WTC11 (cell line): Measurements from ENCODE around the gene BAIAP2. TPM values are rescaled to one million over a fixed set of nuclear protein-coding genes. Genes with fewer than 3 reads are reported as not detected.

Source experiments
- ATAC-seq: fragments of 200-7000 bp; cut with Tn5 transposase; 2 replicates; pipeline ENCODE4 v1.10.0; 2021; ENCODE audit warnings: mild to moderate bottlenecking, moderate library complexity
- CTCF ChIA-PET: fragments of 300-600 bp; sonication (Branson Sonifier 250); formaldehyde crosslinking; loops from one replicate; lab custom pipeline; 2021; ENCODE audit warnings: antibody characterized with exemption; lab: Charles Lee
- POLR2A ChIA-PET: fragments of 350-600 bp; sonication (Branson Sonifier 250); formaldehyde crosslinking; loops from one replicate; lab custom pipeline; 2021; ENCODE audit warnings: antibody characterized with exemption; lab: Charles Lee
- DNase-seq: peaks from one replicate; pipeline ENCODE4 v3.0.0; 2021; ENCODE audit warnings: low spot score
- H3K27ac Mint-ChIP-seq: 2 replicates; pipeline ENCODE4 v1.8.0; 2021; ENCODE audit warnings: mixed read lengths
- H3K27me3 Mint-ChIP-seq: 2 replicates; pipeline ENCODE4 v1.8.0; 2021; ENCODE audit warnings: low read depth, mild to moderate bottlenecking, moderate library complexity, mixed read lengths
- H3K36me3 Mint-ChIP-seq: 2 replicates; pipeline ENCODE4 v1.8.0; 2021; ENCODE audit warnings: mixed read lengths
- H3K4me1 Mint-ChIP-seq: 2 replicates; pipeline ENCODE4 v1.8.0; 2022; ENCODE audit warnings: mixed read lengths
- H3K4me3 Mint-ChIP-seq: 2 replicates; pipeline ENCODE4 v1.8.0; 2021; ENCODE audit warnings: mild to moderate bottlenecking, moderate library complexity, mixed read lengths
- H3K9me3 Mint-ChIP-seq: 2 replicates; pipeline ENCODE4 v1.8.0; 2021; ENCODE audit warnings: mixed read lengths
- CREB1 ChIP-seq: sonication (generic); formaldehyde crosslinking; IDR thresholded peaks from 2 replicates; pipeline ENCODE4 v1.8.0; 2023; ENCODE audit warnings: mild to moderate bottlenecking, missing genetic modification reagents
- EMX1 ChIP-seq: fragments of 250-450 bp; sonication (Bioruptor Pico); IDR thresholded peaks from 2 replicates; pipeline ENCODE4 v1.8.0; 2021; ENCODE audit warnings: mild to moderate bottlenecking
- ESRRA ChIP-seq: sonication (generic); formaldehyde crosslinking; IDR thresholded peaks from 2 replicates; pipeline ENCODE4 v1.8.1; 2022; ENCODE audit warnings: mild to moderate bottlenecking, missing genetic modification reagents, borderline replicate concordance
- FOXK1 ChIP-seq: sonication (generic); formaldehyde crosslinking; IDR thresholded peaks from 2 replicates; pipeline ENCODE4 v1.8.0; 2022; ENCODE audit warnings: mild to moderate bottlenecking, moderate library complexity, missing genetic modification reagents
- GABPB1 ChIP-seq: sonication (generic); formaldehyde crosslinking; IDR thresholded peaks from 2 replicates; pipeline ENCODE4 v1.8.1; 2023; ENCODE audit warnings: mild to moderate bottlenecking, missing genetic modification reagents
- GRHL2 ChIP-seq: fragments of 250-450 bp; sonication (Bioruptor Pico); IDR thresholded peaks from 2 replicates; pipeline ENCODE4 v1.8.0; 2022; ENCODE audit warnings: mild to moderate bottlenecking, moderate library complexity; ENCODE audit not compliant: insufficient replicate concordance, severe bottlenecking
- JAZF1 ChIP-seq: fragments of 250-450 bp; sonication (Bioruptor Pico); IDR thresholded peaks from 2 replicates; pipeline ENCODE4 v1.9.0; 2021; ENCODE audit warnings: moderate library complexity, mild to moderate bottlenecking, inconsistent platforms
- RELA ChIP-seq: sonication (generic); formaldehyde crosslinking; IDR thresholded peaks from 2 replicates; pipeline ENCODE4 v1.8.1; 2022; ENCODE audit warnings: missing genetic modification reagents, mild to moderate bottlenecking, borderline replicate concordance
- SMAD4 ChIP-seq: sonication (generic); formaldehyde crosslinking; IDR thresholded peaks from 2 replicates; pipeline ENCODE4 v1.8.0; 2022; ENCODE audit warnings: mild to moderate bottlenecking, missing genetic modification reagents
- ZNF396 ChIP-seq: fragments of 250-450 bp; sonication (Bioruptor Pico); IDR thresholded peaks from 2 replicates; pipeline ENCODE4 v1.8.0; 2021; ENCODE audit warnings: mild to moderate bottlenecking, moderate library complexity, borderline replicate concordance
- ZNF416 ChIP-seq: fragments of 250-450 bp; sonication (Bioruptor Pico); IDR thresholded peaks from 2 replicates; pipeline ENCODE4 v1.9.0; 2021; ENCODE audit warnings: mild to moderate bottlenecking, inconsistent platforms
- ZNF423 ChIP-seq: fragments of 250-450 bp; sonication (Bioruptor Pico); IDR thresholded peaks from 2 replicates; pipeline ENCODE4 v2.1.2; 2022; ENCODE audit warnings: mild to moderate bottlenecking, moderate library complexity
- total RNA-seq: library from RNA; stranded (reverse); gene quantifications from 3 replicates; pipeline ENCODE4 v1.2.3, GENCODE V29; 2021
- TF ChIP-seq, protein P1 (sequence below): sonication (generic); formaldehyde crosslinking; IDR thresholded peaks from 2 replicates; pipeline ENCODE4 v1.8.1; 2022; ENCODE audit warnings: mild to moderate bottlenecking, missing genetic modification reagents, moderate library complexity, borderline replicate concordance
- TF ChIP-seq, protein P2 (sequence below): sonication (generic); formaldehyde crosslinking; IDR thresholded peaks from 2 replicates; pipeline ENCODE4 v1.8.1; 2022; ENCODE audit warnings: missing genetic modification reagents, borderline replicate concordance
- TF ChIP-seq, protein P3 (sequence below): sonication (generic); formaldehyde crosslinking; IDR thresholded peaks from 2 replicates; pipeline ENCODE4 v1.8.1; 2022; ENCODE audit warnings: mild to moderate bottlenecking, moderate library complexity, missing genetic modification reagents
- TF ChIP-seq, protein P4 (sequence below): fragments of 250-450 bp; sonication (Bioruptor Pico); IDR thresholded peaks from 2 replicates; pipeline ENCODE4 v1.9.0; 2021; ENCODE audit warnings: mild to moderate bottlenecking
- TF ChIP-seq, protein P5 (sequence below): sonication (generic); formaldehyde crosslinking; IDR thresholded peaks from 2 replicates; pipeline ENCODE4 v1.8.1; 2023; ENCODE audit warnings: mild to moderate bottlenecking, missing genetic modification reagents

BAIAP2 gene
- total RNA-seq, 1 experiment from 2014 or later, result 20.7 TPM

DNA sequence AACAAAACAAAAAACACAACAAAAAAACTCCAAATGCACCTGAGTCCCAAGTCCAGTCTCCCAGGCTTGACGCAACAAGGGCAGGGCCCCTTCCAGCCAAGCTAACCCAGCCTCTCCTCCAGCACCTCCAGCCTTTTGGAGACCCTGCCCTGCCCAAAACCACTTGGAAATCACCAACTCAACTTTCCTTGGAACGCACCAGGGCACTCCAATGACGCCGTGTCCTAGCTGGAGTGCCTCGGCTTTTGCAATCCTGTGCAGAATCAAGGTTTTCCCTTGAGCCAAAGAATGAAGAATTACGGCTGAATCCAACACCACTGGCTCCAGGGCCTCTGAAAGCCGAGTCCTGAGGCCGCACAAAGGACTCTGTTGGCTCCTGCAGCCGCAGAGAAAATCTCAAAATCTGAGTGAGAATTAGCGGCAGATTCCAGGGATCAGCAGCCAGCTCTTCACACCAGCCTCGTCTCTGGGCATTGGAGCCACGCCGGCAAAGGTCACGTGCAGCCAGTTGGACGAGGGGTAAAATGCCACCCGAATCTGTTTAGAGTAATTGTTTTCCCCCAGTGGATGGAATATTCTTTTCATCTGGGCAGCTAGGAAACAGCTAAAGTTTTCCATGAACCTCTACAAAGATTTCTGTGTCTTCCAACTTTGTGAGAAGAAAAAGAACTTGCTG, 9.7 kb upstream of the BAIAP2 start:
- no peaks in the 10 kb centered on the region for H3K36me3 Mint-ChIP-seq
- peaks cover 3% of the 10 kb centered on the region; the same call in 1 of the 2 replicates for H3K27me3 Mint-ChIP-seq
- DNase-seq (no peak), ATAC-seq (no peak)
- ChIA-PET CTCF (interaction anchor here (0.6 to 3.8 kb wide), 6 partner anchors 11 to 198 kb away, joined by 3 to 30 read pairs (median 4); partner anchors contain the start of gene CEP131), POLR2A (no interaction called here)
- H3K9me3 Mint-ChIP-seq, result peaks cover 6% of the 10 kb centered on the region
- H3K4me1 Mint-ChIP-seq, result peaks cover 5% of the 10 kb centered on the region
- no peak overlapping the region for H3K4me3 Mint-ChIP-seq
- TF ChIP-seq, protein P1, sequence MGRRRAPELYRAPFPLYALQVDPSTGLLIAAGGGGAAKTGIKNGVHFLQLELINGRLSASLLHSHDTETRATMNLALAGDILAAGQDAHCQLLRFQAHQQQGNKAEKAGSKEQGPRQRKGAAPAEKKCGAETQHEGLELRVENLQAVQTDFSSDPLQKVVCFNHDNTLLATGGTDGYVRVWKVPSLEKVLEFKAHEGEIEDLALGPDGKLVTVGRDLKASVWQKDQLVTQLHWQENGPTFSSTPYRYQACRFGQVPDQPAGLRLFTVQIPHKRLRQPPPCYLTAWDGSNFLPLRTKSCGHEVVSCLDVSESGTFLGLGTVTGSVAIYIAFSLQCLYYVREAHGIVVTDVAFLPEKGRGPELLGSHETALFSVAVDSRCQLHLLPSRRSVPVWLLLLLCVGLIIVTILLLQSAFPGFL, result no peak
- TF ChIP-seq FOXK1 (CRISPR knock-in tag), result no peak
- TF ChIP-seq GABPB1 (CRISPR knock-in tag), result peak; percentile 18; the same call in 1 of the 2 replicates
- TF ChIP-seq, protein P2, sequence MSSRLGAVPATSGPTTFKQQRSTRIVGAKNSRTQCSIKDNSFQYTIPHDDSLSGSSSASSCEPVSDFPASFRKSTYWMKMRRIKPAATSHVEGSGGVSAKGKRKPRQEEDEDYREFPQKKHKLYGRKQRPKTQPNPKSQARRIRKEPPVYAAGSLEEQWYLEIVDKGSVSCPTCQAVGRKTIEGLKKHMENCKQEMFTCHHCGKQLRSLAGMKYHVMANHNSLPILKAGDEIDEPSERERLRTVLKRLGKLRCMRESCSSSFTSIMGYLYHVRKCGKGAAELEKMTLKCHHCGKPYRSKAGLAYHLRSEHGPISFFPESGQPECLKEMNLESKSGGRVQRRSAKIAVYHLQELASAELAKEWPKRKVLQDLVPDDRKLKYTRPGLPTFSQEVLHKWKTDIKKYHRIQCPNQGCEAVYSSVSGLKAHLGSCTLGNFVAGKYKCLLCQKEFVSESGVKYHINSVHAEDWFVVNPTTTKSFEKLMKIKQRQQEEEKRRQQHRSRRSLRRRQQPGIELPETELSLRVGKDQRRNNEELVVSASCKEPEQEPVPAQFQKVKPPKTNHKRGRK (CRISPR knock-in tag), result no peak
- TF ChIP-seq ZNF423 (CRISPR knock-in tag), result no peak
- TF ChIP-seq GRHL2 (CRISPR knock-in tag), result no peak
- no peak overlapping the region for H3K27ac Mint-ChIP-seq

DNA sequence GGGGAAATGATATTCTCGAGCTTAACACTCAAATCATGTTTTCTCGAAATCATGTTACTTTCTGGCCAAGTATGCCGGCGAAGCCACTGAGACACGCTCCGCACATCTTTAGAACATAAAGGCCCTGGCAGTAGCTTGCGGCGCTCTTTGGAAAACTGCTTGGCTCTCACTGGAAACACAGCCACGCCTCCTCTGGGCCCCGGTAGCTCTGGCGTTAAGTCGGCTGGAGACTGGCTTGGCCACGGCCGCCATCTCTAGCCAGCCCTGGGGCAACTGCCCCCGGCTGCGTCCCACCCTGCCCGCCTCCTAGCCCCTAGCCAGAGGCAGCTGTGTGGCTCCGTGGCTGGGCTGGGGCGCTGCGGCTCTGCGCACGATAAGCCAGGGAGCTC, 9.2 kb upstream of the BAIAP2 start:
- DNase-seq (no peak), ATAC-seq (no peak)
- POLR2A ChIA-PET, result no interaction called here
- Mint-ChIP-seq H3K27ac (no peak overlapping the region), H3K27me3 (peaks cover 3% of the 10 kb centered on the region; the same call in 1 of the 2 replicates), H3K9me3 (peaks cover 6% of the 10 kb centered on the region), H3K4me1 (peaks cover 5% of the 10 kb centered on the region), H3K36me3 (no peaks in the 10 kb centered on the region), H3K4me3 (no peak overlapping the region)
- TF ChIP-seq ZNF416 (CRISPR knock-in tag) (no peak), JAZF1 (CRISPR knock-in tag) (no peak), ZNF396 (CRISPR knock-in tag) (no peak)
- TF ChIP-seq, protein P3, sequence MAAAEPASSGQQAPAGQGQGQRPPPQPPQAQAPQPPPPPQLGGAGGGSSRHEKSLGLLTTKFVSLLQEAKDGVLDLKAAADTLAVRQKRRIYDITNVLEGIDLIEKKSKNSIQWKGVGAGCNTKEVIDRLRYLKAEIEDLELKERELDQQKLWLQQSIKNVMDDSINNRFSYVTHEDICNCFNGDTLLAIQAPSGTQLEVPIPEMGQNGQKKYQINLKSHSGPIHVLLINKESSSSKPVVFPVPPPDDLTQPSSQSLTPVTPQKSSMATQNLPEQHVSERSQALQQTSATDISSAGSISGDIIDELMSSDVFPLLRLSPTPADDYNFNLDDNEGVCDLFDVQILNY, result no peak
- TF ChIP-seq, protein P4, sequence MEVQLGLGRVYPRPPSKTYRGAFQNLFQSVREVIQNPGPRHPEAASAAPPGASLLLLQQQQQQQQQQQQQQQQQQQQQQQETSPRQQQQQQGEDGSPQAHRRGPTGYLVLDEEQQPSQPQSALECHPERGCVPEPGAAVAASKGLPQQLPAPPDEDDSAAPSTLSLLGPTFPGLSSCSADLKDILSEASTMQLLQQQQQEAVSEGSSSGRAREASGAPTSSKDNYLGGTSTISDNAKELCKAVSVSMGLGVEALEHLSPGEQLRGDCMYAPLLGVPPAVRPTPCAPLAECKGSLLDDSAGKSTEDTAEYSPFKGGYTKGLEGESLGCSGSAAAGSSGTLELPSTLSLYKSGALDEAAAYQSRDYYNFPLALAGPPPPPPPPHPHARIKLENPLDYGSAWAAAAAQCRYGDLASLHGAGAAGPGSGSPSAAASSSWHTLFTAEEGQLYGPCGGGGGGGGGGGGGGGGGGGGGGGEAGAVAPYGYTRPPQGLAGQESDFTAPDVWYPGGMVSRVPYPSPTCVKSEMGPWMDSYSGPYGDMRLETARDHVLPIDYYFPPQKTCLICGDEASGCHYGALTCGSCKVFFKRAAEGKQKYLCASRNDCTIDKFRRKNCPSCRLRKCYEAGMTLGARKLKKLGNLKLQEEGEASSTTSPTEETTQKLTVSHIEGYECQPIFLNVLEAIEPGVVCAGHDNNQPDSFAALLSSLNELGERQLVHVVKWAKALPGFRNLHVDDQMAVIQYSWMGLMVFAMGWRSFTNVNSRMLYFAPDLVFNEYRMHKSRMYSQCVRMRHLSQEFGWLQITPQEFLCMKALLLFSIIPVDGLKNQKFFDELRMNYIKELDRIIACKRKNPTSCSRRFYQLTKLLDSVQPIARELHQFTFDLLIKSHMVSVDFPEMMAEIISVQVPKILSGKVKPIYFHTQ (CRISPR knock-in tag), result no peak
- CTCF ChIA-PET, result interaction anchor here (0.6 to 3.8 kb wide), 6 partner anchors 11 to 197 kb away, joined by 3 to 30 read pairs (median 4); partner anchors contain the start of gene CEP131

DNA sequence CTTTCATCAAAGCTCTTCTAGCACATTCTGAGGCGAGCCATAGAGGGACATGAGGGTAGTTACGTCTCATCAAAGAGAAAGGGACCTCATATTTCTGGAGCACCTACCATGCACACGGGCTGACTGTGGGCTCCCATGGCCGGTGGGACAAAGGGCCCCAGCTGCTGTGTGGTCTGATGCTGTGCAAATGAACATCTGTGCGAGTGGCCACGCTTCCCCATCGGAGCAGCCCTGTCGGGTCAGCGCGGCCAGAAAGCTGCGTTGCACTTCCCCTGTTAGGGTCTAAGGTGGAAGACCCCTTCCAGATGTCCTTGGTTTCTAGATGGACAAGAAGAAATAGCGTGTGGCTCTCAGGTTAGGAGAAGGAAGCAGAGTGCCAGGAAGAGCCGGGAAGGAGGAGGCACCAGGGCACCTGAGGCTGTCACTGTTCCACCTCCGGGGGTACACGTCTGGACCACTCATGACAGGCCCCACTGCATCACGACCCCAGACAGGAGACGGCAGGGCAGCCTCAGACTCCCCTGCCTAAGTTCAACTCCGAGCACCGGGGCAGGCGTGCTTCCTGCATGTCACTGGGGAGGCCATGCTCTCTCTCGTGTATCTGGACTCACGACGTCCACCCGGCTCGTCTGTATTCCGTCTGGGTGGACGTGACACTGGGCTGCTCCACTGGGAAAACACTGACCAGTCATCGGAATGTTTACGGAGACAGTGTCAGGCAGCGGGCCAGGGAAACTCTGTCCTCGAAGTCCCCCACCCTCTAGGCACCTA, 8.5 kb upstream of the BAIAP2 start:
- H3K4me3 Mint-ChIP-seq, result no peak overlapping the region
- H3K27ac Mint-ChIP-seq, result peak overlapping the region; percentile 57; the same call in 1 of the 2 replicates
- CTCF ChIA-PET, result interaction anchor here (1.3 to 3.8 kb wide), 3 partner anchors 38 to 76 kb away, joined by 3 to 30 read pairs (median 6); no protein-coding TSS in a partner anchor

More for the DNA sequence above, 8.5 kb upstream of the BAIAP2 start:
- Mint-ChIP-seq H3K9me3 (peaks cover 6% of the 10 kb centered on the region), H3K27me3 (peaks cover 3% of the 10 kb centered on the region; the same call in 1 of the 2 replicates), H3K4me1 (peaks cover 5% of the 10 kb centered on the region), H3K36me3 (no peaks in the 10 kb centered on the region)
- ATAC-seq, result no peak
- DNase-seq, result no peak
- no peak for TF ChIP-seq CREB1
- TF ChIP-seq RELA (CRISPR knock-in tag), result no peak
- TF ChIP-seq EMX1 (CRISPR knock-in tag), result no peak
- TF ChIP-seq, protein P5, sequence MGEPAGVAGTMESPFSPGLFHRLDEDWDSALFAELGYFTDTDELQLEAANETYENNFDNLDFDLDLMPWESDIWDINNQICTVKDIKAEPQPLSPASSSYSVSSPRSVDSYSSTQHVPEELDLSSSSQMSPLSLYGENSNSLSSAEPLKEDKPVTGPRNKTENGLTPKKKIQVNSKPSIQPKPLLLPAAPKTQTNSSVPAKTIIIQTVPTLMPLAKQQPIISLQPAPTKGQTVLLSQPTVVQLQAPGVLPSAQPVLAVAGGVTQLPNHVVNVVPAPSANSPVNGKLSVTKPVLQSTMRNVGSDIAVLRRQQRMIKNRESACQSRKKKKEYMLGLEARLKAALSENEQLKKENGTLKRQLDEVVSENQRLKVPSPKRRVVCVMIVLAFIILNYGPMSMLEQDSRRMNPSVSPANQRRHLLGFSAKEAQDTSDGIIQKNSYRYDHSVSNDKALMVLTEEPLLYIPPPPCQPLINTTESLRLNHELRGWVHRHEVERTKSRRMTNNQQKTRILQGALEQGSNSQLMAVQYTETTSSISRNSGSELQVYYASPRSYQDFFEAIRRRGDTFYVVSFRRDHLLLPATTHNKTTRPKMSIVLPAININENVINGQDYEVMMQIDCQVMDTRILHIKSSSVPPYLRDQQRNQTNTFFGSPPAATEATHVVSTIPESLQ (CRISPR knock-in tag), result no peak
- no peak for TF ChIP-seq ESRRA
- TF ChIP-seq SMAD4 (CRISPR knock-in tag), result no peak
- TF ChIP-seq, protein P1, result no peak
- POLR2A ChIA-PET, result no interaction called here
